ENCODE measurements around the gene IL34. TPM values are rescaled to one million over a fixed set of nuclear protein-coding genes. Genes with fewer than 3 reads are reported as not detected.
"Not testable (repeated sequence)": the region's sequence is repeated elsewhere in the genome, so short reads cannot be mapped to it uniquely, and the experiment has no call there.

IL34 gene
- total and polyA plus RNA-seq, 7 experiments from 2014 or later: 0.38 to 1.1 (median 0.50) TPM; not detected in 4

GRCh38 chr16:70643264-70643663 lies 3.1 kb upstream of the IL34 start:
- H3K27me3 ChIP-seq (ENCODE audit: control insufficient read depth in 2 of 2, insufficient read depth in 2 of 2, low read length in 2 of 2); POLR2A ChIA-PET; DNase-seq; H3K4me1 Mint-ChIP-seq; H3K4me1 ChIP-seq (ENCODE audit: control insufficient read depth in 2 of 2, insufficient read depth in 2 of 2, low read length in 2 of 2); ATAC-seq; H3K27me3 Mint-ChIP-seq; H3K4me3 Mint-ChIP-seq; H3K27ac Mint-ChIP-seq; H3K9me3 ChIP-seq (ENCODE audit: control insufficient read depth in 2 of 3, low read length in 3 of 3); H3K27ac ChIP-seq (ENCODE audit: low read depth, low read length); H3K36me3 ChIP-seq (ENCODE audit: control insufficient read depth in 2 of 3, insufficient read depth in 3 of 3, low read length in 3 of 3); CTCF ChIA-PET; H3K4me3 ChIP-seq (ENCODE audit: low read length); H3K9me3 Mint-ChIP-seq; H3K36me3 Mint-ChIP-seq; intact Hi-C loops (cut with micrococcal nuclease): not testable (repeated sequence)

GRCh38 chr16:70644763-70645597 lies 1.4 kb upstream of the IL34 start:
- Histone ChIP-seq H3K4me1 (ENCODE audit: control insufficient read depth in 2 of 2, insufficient read depth in 2 of 2, low read length in 2 of 2) (no peaks in the 10 kb centered on the region), H3K27ac (ENCODE audit: low read depth, low read length) (no peak overlapping the region), H3K27me3 (ENCODE audit: control insufficient read depth in 2 of 2, insufficient read depth in 2 of 2, low read length in 2 of 2) (no peaks in the 10 kb centered on the region), H3K36me3 (ENCODE audit: control insufficient read depth in 2 of 3, insufficient read depth in 3 of 3, low read length in 3 of 3) (no peaks in the 10 kb centered on the region), H3K9me3 (ENCODE audit: control insufficient read depth in 2 of 3, low read length in 3 of 3) (no peaks in the 10 kb centered on the region), H3K4me3 (ENCODE audit: low read length) (no peak overlapping the region)
- H3K27ac Mint-ChIP-seq: no peak overlapping the region
- intact Hi-C loops (cut with micrococcal nuclease): no loop called here
- no peaks in the 10 kb centered on the region for H3K36me3 Mint-ChIP-seq
- ATAC-seq (no peak), DNase-seq (no peak)
- no peaks in the 10 kb centered on the region for H3K9me3 Mint-ChIP-seq
- POLR2A ChIA-PET: no interaction called here
- H3K4me3 Mint-ChIP-seq: peak overlapping the region in 1 of 10 donors; percentile 38
- CTCF ChIA-PET: interaction anchor here (1.2 kb wide), 1 partner anchor 275 kb away, joined by 5 read pairs; no protein-coding TSS in a partner anchor
- H3K4me1 Mint-ChIP-seq: no peaks in the 10 kb centered on the region
- H3K27me3 Mint-ChIP-seq: peaks cover 0 to 9% (median 5%) of the 10 kb centered on the region in 5 donors

- Histone ChIP-seq H3K27ac (ENCODE audit: low read depth, low read length) (no peak overlapping the region), H3K4me3 (ENCODE audit: low read length) (no peak overlapping the region), H3K36me3 (ENCODE audit: control insufficient read depth in 2 of 3, insufficient read depth in 3 of 3, low read length in 3 of 3) (no peaks in the 10 kb centered on the region), H3K27me3 (ENCODE audit: control insufficient read depth in 2 of 2, insufficient read depth in 2 of 2, low read length in 2 of 2) (no peaks in the 10 kb centered on the region), H3K9me3 (ENCODE audit: control insufficient read depth in 2 of 3, low read length in 3 of 3) (no peaks in the 10 kb centered on the region), H3K4me1 (ENCODE audit: control insufficient read depth in 2 of 2, insufficient read depth in 2 of 2, low read length in 2 of 2) (no peaks in the 10 kb centered on the region)
- no peak for ATAC-seq
- Mint-ChIP-seq H3K27me3 (peaks cover 0 to 4% (median under 1%) of the 10 kb centered on the region in 5 donors), H3K9me3 (no peaks in the 10 kb centered on the region), H3K4me1 (no peaks in the 10 kb centered on the region), H3K4me3 (no peak overlapping the region), H3K36me3 (no peaks in the 10 kb centered on the region), H3K27ac (no peak overlapping the region)
- DNase-seq: no peak
- CTCF ChIA-PET: no interaction called here
- POLR2A ChIA-PET: no interaction called here
- intact Hi-C loops (cut with micrococcal nuclease): no loop called here
Measured at GRCh38 chr16:70647441-70648359, 1.3 kb downstream of the IL34 start.

GRCh38 chr16:70648606-70649005 lies 2.2 kb downstream of the IL34 start:
- H3K27ac Mint-ChIP-seq: no peak overlapping the region

GRCh38 chr16:70649300-70649699 lies 2.9 kb downstream of the IL34 start:
- H3K27ac ChIP-seq (ENCODE audit: low read depth, low read length): no peak overlapping the region
- DNase-seq (no peak), ATAC-seq (no peak)
- Mint-ChIP-seq H3K27me3 (peaks cover 0 to 3% (median 0%) of the 10 kb centered on the region in 5 donors), H3K4me3 (no peak overlapping the region), H3K27ac (no peak overlapping the region), H3K9me3 (no peaks in the 10 kb centered on the region), H3K36me3 (no peaks in the 10 kb centered on the region), H3K4me1 (peaks cover 4 to 6% (median 5%) of the 10 kb centered on the region in 7 donors)
- ChIA-PET CTCF (interaction anchor here (0.9 kb wide), 1 partner anchor 319 kb away, joined by 4 read pairs; no protein-coding TSS in a partner anchor), POLR2A (no interaction called here)
- no peaks in the 10 kb centered on the region for H3K27me3 ChIP-seq (ENCODE audit: control insufficient read depth in 2 of 2, insufficient read depth in 2 of 2, low read length in 2 of 2)
- intact Hi-C loops (cut with micrococcal nuclease): no loop called here
- H3K36me3 ChIP-seq (ENCODE audit: control insufficient read depth in 2 of 3, insufficient read depth in 3 of 3, low read length in 3 of 3): no peaks in the 10 kb centered on the region
- H3K9me3 ChIP-seq (ENCODE audit: control insufficient read depth in 2 of 3, low read length in 3 of 3): no peaks in the 10 kb centered on the region
- peaks cover 0 to 3% of the 10 kb centered on the region in 2 donors for H3K4me1 ChIP-seq (ENCODE audit: control insufficient read depth in 2 of 2, insufficient read depth in 2 of 2, low read length in 2 of 2)
- H3K4me3 ChIP-seq (ENCODE audit: low read length): no peak overlapping the region

More at GRCh38 chr16:70648606-70649005, 2.2 kb downstream of the IL34 start:
- Mint-ChIP-seq H3K9me3 (no peaks in the 10 kb centered on the region), H3K27me3 (peaks cover 0 to 3% (median 0%) of the 10 kb centered on the region in 5 donors), H3K4me3 (no peak overlapping the region), H3K36me3 (no peaks in the 10 kb centered on the region), H3K4me1 (peaks cover under 1 to 1% (median under 1%) of the 10 kb centered on the region in 7 donors)
- Histone ChIP-seq H3K4me1 (ENCODE audit: control insufficient read depth in 2 of 2, insufficient read depth in 2 of 2, low read length in 2 of 2) (no peaks in the 10 kb centered on the region), H3K9me3 (ENCODE audit: control insufficient read depth in 2 of 3, low read length in 3 of 3) (no peaks in the 10 kb centered on the region), H3K36me3 (ENCODE audit: control insufficient read depth in 2 of 3, insufficient read depth in 3 of 3, low read length in 3 of 3) (no peaks in the 10 kb centered on the region), H3K27ac (ENCODE audit: low read depth, low read length) (no peak overlapping the region), H3K27me3 (ENCODE audit: control insufficient read depth in 2 of 2, insufficient read depth in 2 of 2, low read length in 2 of 2) (no peaks in the 10 kb centered on the region), H3K4me3 (ENCODE audit: low read length) (no peak overlapping the region)
- no peak for DNase-seq
- ATAC-seq: no peak
- ChIA-PET CTCF (interaction anchor here (0.9 kb wide), 1 partner anchor 318 kb away, joined by 4 read pairs; no protein-coding TSS in a partner anchor), POLR2A (no interaction called here)
- intact Hi-C loops (cut with micrococcal nuclease): no loop called here

DNA sequence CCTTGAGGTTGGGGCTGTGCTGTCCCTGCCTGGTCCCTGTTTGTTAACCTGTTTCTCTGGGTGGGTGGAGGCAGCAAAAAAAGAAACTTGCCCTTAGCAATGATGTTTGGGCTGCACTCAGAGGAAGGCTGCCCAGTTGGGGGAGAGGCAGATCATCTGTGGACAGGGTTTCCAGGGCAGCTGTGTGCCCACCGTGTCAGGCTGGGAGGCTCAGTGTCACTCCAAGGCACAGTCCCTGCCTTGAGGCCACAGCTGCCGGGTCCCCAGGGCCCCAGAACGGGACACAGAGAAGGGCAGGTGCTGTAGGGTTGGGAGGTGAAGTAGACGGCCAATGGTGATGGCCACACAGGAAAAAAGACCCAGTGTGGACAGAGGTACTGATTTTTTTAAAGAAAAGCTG lies 3.9 kb downstream of the IL34 start:
- no peaks in the 10 kb centered on the region for H3K9me3 ChIP-seq (ENCODE audit: control insufficient read depth in 2 of 3, low read length in 3 of 3)
- H3K36me3 Mint-ChIP-seq: no peaks in the 10 kb centered on the region
- H3K4me3 ChIP-seq (ENCODE audit: low read length): no peak overlapping the region
- peaks cover 4 to 6% (median 5%) of the 10 kb centered on the region in 7 donors for H3K4me1 Mint-ChIP-seq
- no peak overlapping the region for H3K4me3 Mint-ChIP-seq
- no peaks in the 10 kb centered on the region for H3K36me3 ChIP-seq (ENCODE audit: control insufficient read depth in 2 of 3, insufficient read depth in 3 of 3, low read length in 3 of 3)
- ATAC-seq (no peak), DNase-seq (no peak)
- intact Hi-C loops (cut with micrococcal nuclease): loop anchor here (5.0 to 10.0 kb wide), 4 partner anchors 73 to 268 kb away; no protein-coding TSS in a partner anchor
- ChIA-PET POLR2A (no interaction called here), CTCF (interaction anchor here (0.6 kb wide), 1 partner anchor 281 kb away, joined by 4 read pairs; no protein-coding TSS in a partner anchor)
- no peaks in the 10 kb centered on the region for H3K9me3 Mint-ChIP-seq
- peaks cover 0 to 3% of the 10 kb centered on the region in 2 donors for H3K4me1 ChIP-seq (ENCODE audit: control insufficient read depth in 2 of 2, insufficient read depth in 2 of 2, low read length in 2 of 2)
- H3K27ac ChIP-seq (ENCODE audit: low read depth, low read length): no peak overlapping the region
- H3K27me3 ChIP-seq (ENCODE audit: control insufficient read depth in 2 of 2, insufficient read depth in 2 of 2, low read length in 2 of 2): no peaks in the 10 kb centered on the region
- no peak overlapping the region for H3K27ac Mint-ChIP-seq
- peaks cover 0 to 3% (median 0%) of the 10 kb centered on the region in 5 donors for H3K27me3 Mint-ChIP-seq
